Upper lobe of right lung (tissue), 1 donor: ENCODE results near the gene SNN. TPM values are rescaled to one million over a fixed set of nuclear protein-coding genes. Genes with fewer than 3 reads are reported as not detected.

ENCODE experiments used
- ATAC-seq: fragments of 200-7000 bp; cut with Tn5 transposase; one replicate; pipeline ENCODE4 v1.9.1; 2020; ENCODE audit warnings: mild to moderate bottlenecking, moderate library complexity
- DNase-seq: peaks from one replicate; pipeline ENCODE4 v3.0.0-alpha.2; 2020
- H3K27ac ChIP-seq: fragments of 200-600 bp; one replicate; pipeline ENCODE4 v1.8.0; 2022
- H3K27me3 ChIP-seq: fragments of 200-600 bp; one replicate; pipeline ENCODE4 v1.8.0; 2022; ENCODE audit warnings: mild to moderate bottlenecking
- H3K36me3 ChIP-seq: fragments of 200-600 bp; one replicate; pipeline ENCODE4 v1.8.0; 2022
- H3K4me1 ChIP-seq: fragments of 200-600 bp; one replicate; pipeline ENCODE4 v1.8.0; 2022
- H3K4me3 ChIP-seq: fragments of 200-600 bp; one replicate; pipeline ENCODE4 v1.8.0; 2022; ENCODE audit warnings: mild to moderate bottlenecking
- H3K9me3 ChIP-seq: fragments of 200-600 bp; one replicate; pipeline ENCODE4 v1.8.0; 2022
- CTCF ChIP-seq: fragments of 200-600 bp; IDR thresholded peaks from one replicate; pipeline ENCODE4 v1.8.0; 2022; ENCODE audit warnings: antibody characterized with exemption
- intact Hi-C: fragments of 100-400 bp; cut with DNase I; formaldehyde crosslinking; loops from one replicate; pipeline ENCODE4 v1.11.0; 2022
- total RNA-seq: library from RNA; stranded (reverse); fragmentation: NEBNext Ultra II Directional; extraction: Animal tissue kit (Norgen Biotek cat#: 25700); gene quantifications from one replicate; pipeline ENCODE4 v1.2.1, GENCODE V29; 2021
- donor health status: DM: no; HTN: yes; CAD: no; lungs with severe emphysema.

The SNN gene
- total RNA-seq, 1 donor from 2014 or later: 31.1 TPM

- DNase-seq (no peak), ATAC-seq (peak; percentile 67)
- TF ChIP-seq CTCF: no peak
- Histone ChIP-seq H3K27me3 (no peaks in the 10 kb centered on the region), H3K4me1 (peaks cover 42% of the 10 kb centered on the region), H3K27ac (no peak overlapping the region), H3K36me3 (no peaks in the 10 kb centered on the region), H3K4me3 (no peak overlapping the region), H3K9me3 (no peaks in the 10 kb centered on the region)
- intact Hi-C loops: no loop called here
Observed at GRCh38 chr16:11636172-11636721, 32.0 kb upstream of the SNN start.

- ATAC-seq (no peak), DNase-seq (no peak)
- H3K27me3 ChIP-seq: no peaks in the 10 kb centered on the region
- no peak overlapping the region for H3K27ac ChIP-seq
- H3K9me3 ChIP-seq: no peaks in the 10 kb centered on the region
- intact Hi-C loops: no loop called here
- H3K4me1 ChIP-seq: peaks cover 38% of the 10 kb centered on the region
- no peak overlapping the region for H3K4me3 ChIP-seq
- TF ChIP-seq CTCF: no peak
- no peaks in the 10 kb centered on the region for H3K36me3 ChIP-seq
Observed at GRCh38 chr16:11637320-11637719, 30.9 kb upstream of the SNN start.

- no peak for ATAC-seq
- intact Hi-C loops: no loop called here
- no peak overlapping the region for H3K4me3 ChIP-seq
Observed at GRCh38 chr16:11638140-11638539, 30.1 kb upstream of the SNN start.

GRCh38 chr16:11639008-11639562 lies 29.2 kb upstream of the SNN start:
- H3K9me3 ChIP-seq: no peaks in the 10 kb centered on the region
- TF ChIP-seq CTCF: no peak
- no peaks in the 10 kb centered on the region for H3K27me3 ChIP-seq
- DNase-seq: no peak
- no peak for ATAC-seq
- H3K4me3 ChIP-seq: no peak overlapping the region
- no peaks in the 10 kb centered on the region for H3K36me3 ChIP-seq
- peak overlapping the region; percentile 92 for H3K27ac ChIP-seq
- intact Hi-C loops: no loop called here
- H3K4me1 ChIP-seq: peaks cover 22% of the 10 kb centered on the region

More at GRCh38 chr16:11638140-11638539, 30.1 kb upstream of the SNN start:
- no peaks in the 10 kb centered on the region for H3K9me3 ChIP-seq
- H3K36me3 ChIP-seq: no peaks in the 10 kb centered on the region
- peaks cover 32% of the 10 kb centered on the region for H3K4me1 ChIP-seq
- no peak for DNase-seq
- TF ChIP-seq CTCF: no peak
- no peak overlapping the region for H3K27ac ChIP-seq
- no peaks in the 10 kb centered on the region for H3K27me3 ChIP-seq

- Histone ChIP-seq H3K4me3 (peak overlapping the region; percentile 14), H3K4me1 (peaks cover 19% of the 10 kb centered on the region), H3K27ac (peak overlapping the region; percentile 92), H3K27me3 (no peaks in the 10 kb centered on the region), H3K9me3 (no peaks in the 10 kb centered on the region), H3K36me3 (no peaks in the 10 kb centered on the region)
- no peak for TF ChIP-seq CTCF
- DNase-seq: peak; percentile 88
- peak; percentile 87 for ATAC-seq
- intact Hi-C loops: no loop called here
Observed at GRCh38 chr16:11639925-11640899, 28.0 kb upstream of the SNN start.
